ENCODE data around the gene BICRAL.
"Not testable (repeated sequence)": the region's sequence is repeated elsewhere in the genome, so short reads cannot be mapped to it uniquely, and the experiment has no call there.

The BICRAL gene

DNA sequence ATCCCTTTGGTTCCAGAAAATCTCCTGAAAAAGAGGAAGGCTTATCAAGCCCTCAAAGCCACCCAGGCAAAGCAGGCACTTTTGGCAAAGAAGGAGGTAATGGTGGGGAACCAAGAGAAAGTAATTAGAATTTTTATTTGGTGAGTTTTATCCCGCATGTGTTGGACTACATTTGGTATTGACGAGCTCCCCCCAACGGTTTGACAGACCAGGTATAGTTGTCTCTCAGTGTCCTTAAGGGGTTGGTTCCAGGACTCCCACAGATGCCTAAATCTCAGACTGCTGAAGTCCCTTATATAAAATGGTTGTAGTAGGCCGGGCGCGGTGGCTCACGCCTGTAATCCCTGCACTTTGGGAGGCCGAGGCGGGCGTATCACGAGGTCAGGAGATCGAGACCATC lies 99.0 kb downstream of the BICRAL start:
- peak overlapping the region; percentile 90 to 99 for H3K9ac ChIP-seq (ENCODE audit: low read length in 2 of 2)
- H3K4me1 ChIP-seq (ENCODE audit: control insufficient read depth, insufficient read depth, low read length) = peaks cover 18% of the 10 kb centered on the region
- H3K36me3 ChIP-seq (ENCODE audit: control insufficient read depth in 2 of 2, insufficient read depth in 2 of 2, low read length in 2 of 2) = peaks cover 25 to 28% of the 10 kb centered on the region in 2 donors
- H3K4me3 ChIP-seq (ENCODE audit: low read length in 2 of 2) = peak overlapping the region; percentile 23 to 96
- peak overlapping the region; percentile 95 for H3K27ac ChIP-seq (ENCODE audit: low read length)
- H3K27me3 ChIP-seq (ENCODE audit: control insufficient read depth in 1 of 2, insufficient read depth in 2 of 2, low read length in 2 of 2); H3K9me3 ChIP-seq (ENCODE audit: control insufficient read depth in 2 of 2, low read length in 2 of 2): not testable (repeated sequence)

DNA sequence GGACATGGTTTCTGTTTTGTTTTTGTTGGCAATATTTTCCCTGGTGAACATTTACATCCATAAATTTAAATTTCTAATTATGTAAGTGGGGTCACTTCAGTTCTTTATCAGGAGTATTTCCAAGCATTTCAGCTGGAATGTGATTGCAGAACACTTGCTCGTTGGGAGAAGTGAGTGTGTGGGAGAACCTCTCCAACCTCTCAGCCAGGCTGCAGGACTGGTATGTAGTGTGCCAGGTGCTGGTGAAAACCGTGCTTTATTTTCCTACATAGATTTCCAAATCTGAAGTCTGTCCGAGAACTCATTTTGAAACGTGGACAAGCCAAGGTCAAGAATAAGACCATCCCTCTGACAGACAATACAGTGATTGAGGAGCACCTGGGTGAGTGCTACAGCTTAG lies 103.8 kb downstream of the BICRAL start:
- Histone ChIP-seq H3K36me3 (ENCODE audit: control insufficient read depth in 2 of 2, insufficient read depth in 2 of 2, low read length in 2 of 2) (peaks cover 31% of the 10 kb centered on the region in 2 donors), H3K27me3 (ENCODE audit: control insufficient read depth in 1 of 2, insufficient read depth in 2 of 2, low read length in 2 of 2) (no peaks in the 10 kb centered on the region), H3K9ac (ENCODE audit: low read length in 2 of 2) (no peak overlapping the region), H3K4me3 (ENCODE audit: low read length in 2 of 2) (no peak overlapping the region), H3K4me1 (ENCODE audit: control insufficient read depth, insufficient read depth, low read length) (peaks cover 15% of the 10 kb centered on the region), H3K9me3 (ENCODE audit: control insufficient read depth in 2 of 2, low read length in 2 of 2) (no peaks in the 10 kb centered on the region), H3K27ac (ENCODE audit: low read length) (no peak overlapping the region)

DNA sequence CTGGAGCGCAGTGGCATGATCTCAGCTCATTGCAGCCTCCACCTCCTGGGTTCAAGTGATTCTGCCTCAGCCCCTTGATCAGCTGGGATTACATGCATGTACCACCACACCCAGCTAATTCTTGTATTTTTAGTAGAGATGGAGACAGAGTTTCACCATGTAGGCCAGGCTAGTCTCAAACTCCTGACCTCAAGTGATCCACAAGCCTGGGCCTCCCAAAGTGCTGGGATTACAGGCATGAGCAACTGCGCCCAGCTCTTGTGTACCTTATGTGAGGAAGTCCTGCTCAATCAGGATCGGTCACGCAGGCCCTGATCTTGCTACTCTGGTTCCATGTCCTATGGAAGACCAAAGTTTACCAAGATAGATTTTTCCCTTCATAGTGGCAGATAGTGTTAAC lies 106.3 kb downstream of the BICRAL start:
- not testable (repeated sequence) for H3K27ac ChIP-seq (ENCODE audit: low read length); H3K9me3 ChIP-seq (ENCODE audit: control insufficient read depth in 2 of 2, low read length in 2 of 2); H3K4me1 ChIP-seq (ENCODE audit: control insufficient read depth, insufficient read depth, low read length); H3K27me3 ChIP-seq (ENCODE audit: control insufficient read depth in 1 of 2, insufficient read depth in 2 of 2, low read length in 2 of 2); H3K4me3 ChIP-seq (ENCODE audit: low read length in 2 of 2); H3K9ac ChIP-seq (ENCODE audit: low read length in 2 of 2)
- H3K36me3 ChIP-seq (ENCODE audit: control insufficient read depth in 2 of 2, insufficient read depth in 2 of 2, low read length in 2 of 2) = peaks cover 28 to 30% of the 10 kb centered on the region in 2 donors

DNA sequence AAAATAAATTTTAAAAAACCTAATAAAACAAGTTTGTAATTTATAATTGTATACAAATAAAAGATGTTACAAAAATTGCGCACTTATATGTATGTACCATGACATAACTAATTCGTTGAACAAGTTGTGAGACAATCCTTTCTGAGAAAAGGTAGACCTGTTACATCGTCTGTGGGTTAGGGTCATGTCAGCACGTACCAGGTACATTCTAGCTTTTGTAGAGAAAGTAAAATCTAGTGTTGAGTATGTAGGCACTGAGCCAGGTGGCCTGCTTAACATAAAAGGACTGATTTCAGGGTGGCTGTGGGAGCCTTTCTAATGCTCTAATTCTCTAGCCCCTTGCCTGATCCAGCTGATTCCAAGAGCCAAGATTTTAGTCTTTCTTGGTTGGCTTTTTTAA lies 108.0 kb downstream of the BICRAL start:
- H3K27me3 ChIP-seq (ENCODE audit: control insufficient read depth in 1 of 2, insufficient read depth in 2 of 2, low read length in 2 of 2) = no peaks in the 10 kb centered on the region
- no peaks in the 10 kb centered on the region for H3K9me3 ChIP-seq (ENCODE audit: control insufficient read depth in 2 of 2, low read length in 2 of 2)
- H3K4me1 ChIP-seq (ENCODE audit: control insufficient read depth, insufficient read depth, low read length) = peaks cover 9% of the 10 kb centered on the region
- peak overlapping the region; percentile 88 for H3K27ac ChIP-seq (ENCODE audit: low read length)
- peak overlapping the region; percentile 68 to 93 for H3K9ac ChIP-seq (ENCODE audit: low read length in 2 of 2)
- peaks cover 12 to 14% of the 10 kb centered on the region in 2 donors for H3K36me3 ChIP-seq (ENCODE audit: control insufficient read depth in 2 of 2, insufficient read depth in 2 of 2, low read length in 2 of 2)
- H3K4me3 ChIP-seq (ENCODE audit: low read length in 2 of 2) = peak overlapping the region; percentile 89 to 97

DNA sequence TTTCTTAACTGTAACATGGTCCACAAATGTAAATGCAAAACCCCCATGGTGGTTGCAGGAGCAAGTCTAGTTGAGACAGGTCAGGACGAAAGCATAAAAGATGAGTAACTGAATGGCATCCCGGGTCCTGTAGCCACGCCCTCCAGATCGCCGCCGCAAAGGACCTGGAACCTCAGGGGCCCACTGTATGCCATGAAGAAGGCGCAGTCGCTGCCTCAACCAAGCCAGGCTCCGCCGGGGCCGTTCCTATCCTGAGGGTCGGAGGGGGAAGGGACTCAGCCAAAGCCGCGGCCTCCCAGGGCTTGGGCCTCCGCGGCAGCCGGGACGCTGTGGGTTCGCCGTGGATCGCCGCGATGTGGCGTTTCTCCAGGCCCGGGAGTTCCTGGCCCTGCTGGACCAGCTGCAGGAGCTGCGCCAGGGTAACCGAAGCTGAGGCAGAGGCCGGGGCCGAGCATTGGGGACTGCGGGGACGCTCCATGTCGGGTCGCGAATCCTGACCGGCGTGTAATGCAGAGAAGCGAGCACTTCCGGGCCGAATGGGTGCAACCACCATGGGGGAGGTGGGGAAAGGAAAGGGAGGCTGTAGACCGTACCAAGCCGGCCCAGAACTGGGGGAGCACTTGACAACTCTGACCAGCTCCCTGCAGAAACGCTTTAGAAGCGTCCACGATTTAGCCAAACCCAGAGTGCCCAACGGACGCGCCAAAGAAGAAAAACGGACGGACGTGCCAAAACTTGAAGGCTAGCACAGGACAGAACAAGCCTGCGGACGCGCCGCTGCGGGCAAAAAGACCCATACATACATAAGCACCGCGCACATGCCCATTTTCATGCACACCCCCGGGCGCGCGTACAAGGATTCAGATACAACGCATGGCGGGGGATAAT lies 108.7 kb downstream of the BICRAL start:
- H3K4me3 ChIP-seq (ENCODE audit: low read length in 2 of 2) = peak overlapping the region; percentile 89 to 97
- H3K27ac ChIP-seq (ENCODE audit: low read length) = peak overlapping the region; percentile 88
- no peaks in the 10 kb centered on the region for H3K27me3 ChIP-seq (ENCODE audit: control insufficient read depth in 1 of 2, insufficient read depth in 2 of 2, low read length in 2 of 2)
- peaks cover 9% of the 10 kb centered on the region for H3K4me1 ChIP-seq (ENCODE audit: control insufficient read depth, insufficient read depth, low read length)
- no peaks in the 10 kb centered on the region for H3K9me3 ChIP-seq (ENCODE audit: control insufficient read depth in 2 of 2, low read length in 2 of 2)
- peak overlapping the region; percentile 68 to 93 for H3K9ac ChIP-seq (ENCODE audit: low read length in 2 of 2)
- H3K36me3 ChIP-seq (ENCODE audit: control insufficient read depth in 2 of 2, insufficient read depth in 2 of 2, low read length in 2 of 2) = peaks cover 6 to 9% of the 10 kb centered on the region in 2 donors

DNA sequence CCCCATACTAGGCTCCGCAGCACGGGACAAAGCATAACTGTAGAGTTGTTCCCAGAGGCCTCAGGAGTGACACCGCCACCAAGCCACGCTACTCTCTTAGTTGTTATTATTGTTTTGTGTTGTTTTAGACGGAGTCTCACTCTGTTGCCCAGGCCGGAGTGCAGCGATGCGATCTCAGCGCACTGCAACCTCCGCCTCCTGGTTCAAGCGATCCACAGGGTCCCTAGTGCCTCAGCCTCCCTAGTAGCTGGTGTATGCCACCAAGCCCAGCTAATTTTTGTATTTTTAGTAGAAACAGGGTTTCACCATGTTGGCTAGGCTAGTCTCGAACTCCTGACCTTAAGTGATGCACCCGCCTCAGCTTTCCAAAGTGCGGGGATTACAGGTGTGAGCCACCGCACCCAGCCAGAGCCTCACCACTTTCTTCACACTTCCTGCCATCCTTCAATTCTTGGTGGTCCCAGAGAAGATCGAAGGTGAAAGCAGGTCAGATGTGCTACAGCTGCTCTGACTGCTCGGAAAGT lies 109.4 kb downstream of the BICRAL start:
- peak overlapping the region; percentile 89 to 97 for H3K4me3 ChIP-seq (ENCODE audit: low read length in 2 of 2)
- H3K27ac ChIP-seq (ENCODE audit: low read length) = peak overlapping the region; percentile 88
- no peaks in the 10 kb centered on the region for H3K27me3 ChIP-seq (ENCODE audit: control insufficient read depth in 1 of 2, insufficient read depth in 2 of 2, low read length in 2 of 2)
- peaks cover 9% of the 10 kb centered on the region for H3K4me1 ChIP-seq (ENCODE audit: control insufficient read depth, insufficient read depth, low read length)
- peak overlapping the region; percentile 68 to 93 for H3K9ac ChIP-seq (ENCODE audit: low read length in 2 of 2)
- H3K36me3 ChIP-seq (ENCODE audit: control insufficient read depth in 2 of 2, insufficient read depth in 2 of 2, low read length in 2 of 2) = peaks cover 0 to 3% of the 10 kb centered on the region in 2 donors
- no peaks in the 10 kb centered on the region for H3K9me3 ChIP-seq (ENCODE audit: control insufficient read depth in 2 of 2, low read length in 2 of 2)

DNA sequence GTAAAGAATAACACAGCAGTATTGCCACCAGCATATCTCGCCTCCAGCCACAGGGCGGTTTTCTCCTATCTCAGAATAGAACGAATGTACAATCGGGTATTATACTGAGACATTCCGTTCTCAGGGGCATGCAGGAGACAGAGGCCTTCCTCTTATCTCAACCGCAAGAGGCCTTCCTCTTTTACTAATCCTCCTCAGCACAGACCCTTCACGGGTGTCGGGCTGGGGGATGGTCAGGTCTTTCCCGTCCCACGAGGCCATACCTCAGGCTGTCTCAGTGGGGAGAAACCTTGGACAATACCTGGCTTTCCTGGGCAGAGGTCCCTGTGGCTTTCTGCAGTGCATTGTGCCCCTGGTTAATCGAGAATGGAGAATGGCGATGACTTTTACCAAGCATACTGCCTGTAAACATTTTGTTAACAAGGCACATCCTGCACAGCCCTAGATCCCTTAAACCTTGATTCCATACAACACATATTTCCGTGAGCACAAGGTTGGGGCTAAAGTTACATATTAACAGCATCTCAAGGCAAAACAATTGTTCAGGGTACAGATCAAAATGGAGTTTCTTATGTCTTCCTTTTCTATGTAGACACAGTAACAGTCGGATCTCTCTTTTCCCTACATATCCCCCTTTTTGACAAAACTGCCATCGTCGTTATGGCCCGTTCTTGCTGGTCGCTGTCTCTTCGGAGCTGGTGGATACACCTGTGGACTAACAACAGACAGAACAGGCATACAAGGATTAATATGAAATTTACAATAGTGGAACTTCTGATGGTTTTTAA lies 112.4 kb downstream of the BICRAL start:
- not testable (repeated sequence) for H3K9me3 ChIP-seq (ENCODE audit: control insufficient read depth in 2 of 2, low read length in 2 of 2); H3K9ac ChIP-seq (ENCODE audit: low read length in 2 of 2); H3K4me3 ChIP-seq (ENCODE audit: low read length in 2 of 2); H3K36me3 ChIP-seq (ENCODE audit: control insufficient read depth in 2 of 2, insufficient read depth in 2 of 2, low read length in 2 of 2); H3K27me3 ChIP-seq (ENCODE audit: control insufficient read depth in 1 of 2, insufficient read depth in 2 of 2, low read length in 2 of 2); H3K4me1 ChIP-seq (ENCODE audit: control insufficient read depth, insufficient read depth, low read length); H3K27ac ChIP-seq (ENCODE audit: low read length)

DNA sequence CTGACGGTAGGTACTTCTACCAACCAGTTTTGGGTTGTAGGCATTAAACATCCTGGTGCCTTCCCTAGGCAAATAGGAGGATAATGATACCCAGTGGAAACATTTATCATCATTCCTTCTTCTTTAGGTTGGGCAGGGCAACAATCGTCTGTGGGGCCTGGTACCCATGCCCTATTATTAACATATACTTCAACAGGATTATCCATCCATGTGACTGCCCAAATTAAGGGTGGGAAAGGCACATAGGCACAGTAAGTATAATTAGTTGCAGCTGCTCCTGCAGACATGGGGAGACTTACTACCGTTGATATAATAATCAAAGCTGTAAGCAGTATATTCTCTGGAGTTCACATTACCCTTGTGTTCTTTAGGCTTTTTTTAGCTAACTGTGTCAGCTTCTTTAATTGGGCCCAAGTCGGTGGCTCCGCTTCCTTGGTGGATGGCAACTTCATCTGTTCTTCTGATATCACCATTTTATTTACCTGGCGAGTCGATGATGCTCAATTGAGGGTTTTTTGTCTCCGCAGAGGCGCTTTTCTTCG lies 114.4 kb downstream of the BICRAL start:
- no peak overlapping the region for H3K9ac ChIP-seq (ENCODE audit: low read length in 2 of 2)
- no peak overlapping the region for H3K4me3 ChIP-seq (ENCODE audit: low read length in 2 of 2)
- H3K27ac ChIP-seq (ENCODE audit: low read length) = no peak overlapping the region
- no peaks in the 10 kb centered on the region for H3K36me3 ChIP-seq (ENCODE audit: control insufficient read depth in 2 of 2, insufficient read depth in 2 of 2, low read length in 2 of 2)
- no peaks in the 10 kb centered on the region for H3K27me3 ChIP-seq (ENCODE audit: control insufficient read depth in 1 of 2, insufficient read depth in 2 of 2, low read length in 2 of 2)
- no peaks in the 10 kb centered on the region for H3K9me3 ChIP-seq (ENCODE audit: control insufficient read depth in 2 of 2, low read length in 2 of 2)
- H3K4me1 ChIP-seq (ENCODE audit: control insufficient read depth, insufficient read depth, low read length) = peaks cover 3% of the 10 kb centered on the region

DNA sequence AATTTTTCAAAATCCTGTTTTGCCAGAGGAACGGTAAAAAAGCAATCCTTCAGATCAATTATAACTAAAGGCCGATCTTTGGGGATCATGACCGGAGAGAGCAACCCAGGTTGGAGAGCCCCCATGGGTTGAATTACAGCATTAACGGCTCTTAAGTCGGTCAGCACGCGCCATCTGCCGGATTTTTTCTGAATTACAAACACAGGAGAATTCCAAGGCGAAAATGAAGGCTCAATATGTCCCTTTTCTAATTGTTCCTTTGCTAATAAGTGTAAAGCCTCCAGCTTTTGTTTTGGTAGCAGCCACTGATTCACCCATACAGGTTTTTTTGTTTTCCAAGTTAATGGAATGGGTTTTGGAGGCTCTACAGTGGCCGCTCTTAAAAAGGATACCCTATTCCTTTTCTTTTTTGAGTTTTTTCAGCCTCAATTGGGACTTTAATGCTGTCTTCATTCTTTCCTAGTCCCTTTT lies 117.1 kb downstream of the BICRAL start:
- no peaks in the 10 kb centered on the region for H3K27me3 ChIP-seq (ENCODE audit: control insufficient read depth in 1 of 2, insufficient read depth in 2 of 2, low read length in 2 of 2)
- H3K36me3 ChIP-seq (ENCODE audit: control insufficient read depth in 2 of 2, insufficient read depth in 2 of 2, low read length in 2 of 2) = no peaks in the 10 kb centered on the region
- no peaks in the 10 kb centered on the region for H3K9me3 ChIP-seq (ENCODE audit: control insufficient read depth in 2 of 2, low read length in 2 of 2)
- no peak overlapping the region for H3K9ac ChIP-seq (ENCODE audit: low read length in 2 of 2)
- H3K4me3 ChIP-seq (ENCODE audit: low read length in 2 of 2) = no peak overlapping the region
- no peaks in the 10 kb centered on the region for H3K4me1 ChIP-seq (ENCODE audit: control insufficient read depth, insufficient read depth, low read length)
- no peak overlapping the region for H3K27ac ChIP-seq (ENCODE audit: low read length)

DNA sequence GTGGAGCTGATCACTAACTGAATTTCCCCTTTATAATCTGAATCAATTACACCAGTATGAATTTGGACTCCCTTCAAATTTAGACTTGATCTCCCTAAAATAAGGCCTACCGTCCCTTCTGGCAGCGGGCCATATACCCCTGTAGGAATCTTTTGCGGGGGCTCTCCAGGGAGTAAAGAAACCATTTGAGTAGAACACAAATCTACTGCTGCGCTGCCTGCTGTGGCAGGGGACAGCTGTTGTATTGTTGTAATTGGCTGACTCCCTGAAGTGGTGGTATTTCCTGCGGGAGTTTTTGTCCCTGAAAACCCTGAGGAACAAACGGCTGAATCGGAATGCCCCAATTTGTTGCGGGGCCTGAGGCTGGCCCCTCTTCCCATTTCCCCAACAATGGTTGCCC lies 118.0 kb downstream of the BICRAL start:
- Histone ChIP-seq H3K4me1 (ENCODE audit: control insufficient read depth, insufficient read depth, low read length) (no peaks in the 10 kb centered on the region), H3K27me3 (ENCODE audit: control insufficient read depth in 1 of 2, insufficient read depth in 2 of 2, low read length in 2 of 2) (no peaks in the 10 kb centered on the region), H3K36me3 (ENCODE audit: control insufficient read depth in 2 of 2, insufficient read depth in 2 of 2, low read length in 2 of 2) (no peaks in the 10 kb centered on the region), H3K4me3 (ENCODE audit: low read length in 2 of 2) (no peak overlapping the region), H3K9ac (ENCODE audit: low read length in 2 of 2) (peak overlapping the region in 1 of 2 donors; percentile 5), H3K9me3 (ENCODE audit: control insufficient read depth in 2 of 2, low read length in 2 of 2) (no peaks in the 10 kb centered on the region), H3K27ac (ENCODE audit: low read length) (no peak overlapping the region)

Measured in stomach smooth muscle (tissue), 2 donors.